ENCODE measurements around the gene ANTXRL. TPM values are rescaled to one million over a fixed set of nuclear protein-coding genes. Genes with fewer than 3 reads are reported as not detected.
"Not testable (repeated sequence)": the region's sequence is repeated elsewhere in the genome, so short reads cannot be mapped to it uniquely, and the experiment has no call there.

Gene ANTXRL
- total RNA-seq, 4 donors from 2014 or later, result 0.27 TPM; not detected in 3

DNA sequence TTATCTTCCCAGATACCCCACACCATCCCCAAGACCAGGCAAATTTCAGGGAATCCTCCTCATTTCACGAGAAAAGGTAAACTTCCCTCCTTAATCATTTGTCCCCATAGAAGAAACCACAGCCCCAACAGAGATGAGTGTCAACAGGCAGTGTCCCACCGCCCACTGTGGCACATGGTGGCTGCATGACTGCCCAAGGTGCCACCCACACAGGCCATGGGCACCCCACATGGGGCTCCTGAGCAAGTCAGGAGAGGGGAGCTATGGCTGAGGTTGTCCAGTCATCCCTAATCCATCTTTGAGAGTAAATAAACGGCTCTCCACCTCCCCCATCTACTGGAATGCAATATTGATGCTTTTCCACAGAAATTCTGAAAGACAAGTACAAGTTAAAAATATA lies 44.1 kb downstream of the ANTXRL start:
- intact Hi-C loops (cut with DNase I; ENCODE audit: low total_unique reads), result no loop called here
- no peaks in the 10 kb centered on the region for H3K4me1 ChIP-seq
- H3K4me3 ChIP-seq, result no peak overlapping the region
- no peaks in the 10 kb centered on the region for H3K9me3 ChIP-seq
- TF ChIP-seq POLR2A (IDR thresholded peaks at IDR 0.05), result no peak
- TF ChIP-seq, protein P1, sequence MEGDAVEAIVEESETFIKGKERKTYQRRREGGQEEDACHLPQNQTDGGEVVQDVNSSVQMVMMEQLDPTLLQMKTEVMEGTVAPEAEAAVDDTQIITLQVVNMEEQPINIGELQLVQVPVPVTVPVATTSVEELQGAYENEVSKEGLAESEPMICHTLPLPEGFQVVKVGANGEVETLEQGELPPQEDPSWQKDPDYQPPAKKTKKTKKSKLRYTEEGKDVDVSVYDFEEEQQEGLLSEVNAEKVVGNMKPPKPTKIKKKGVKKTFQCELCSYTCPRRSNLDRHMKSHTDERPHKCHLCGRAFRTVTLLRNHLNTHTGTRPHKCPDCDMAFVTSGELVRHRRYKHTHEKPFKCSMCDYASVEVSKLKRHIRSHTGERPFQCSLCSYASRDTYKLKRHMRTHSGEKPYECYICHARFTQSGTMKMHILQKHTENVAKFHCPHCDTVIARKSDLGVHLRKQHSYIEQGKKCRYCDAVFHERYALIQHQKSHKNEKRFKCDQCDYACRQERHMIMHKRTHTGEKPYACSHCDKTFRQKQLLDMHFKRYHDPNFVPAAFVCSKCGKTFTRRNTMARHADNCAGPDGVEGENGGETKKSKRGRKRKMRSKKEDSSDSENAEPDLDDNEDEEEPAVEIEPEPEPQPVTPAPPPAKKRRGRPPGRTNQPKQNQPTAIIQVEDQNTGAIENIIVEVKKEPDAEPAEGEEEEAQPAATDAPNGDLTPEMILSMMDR (IDR thresholded peaks at IDR 0.05), result no peak
- DNase-seq, result no peak
- H3K27ac ChIP-seq, result no peak overlapping the region
- H3K36me3 ChIP-seq, result no peaks in the 10 kb centered on the region
- H3K27me3 ChIP-seq, result no peaks in the 10 kb centered on the region

DNA sequence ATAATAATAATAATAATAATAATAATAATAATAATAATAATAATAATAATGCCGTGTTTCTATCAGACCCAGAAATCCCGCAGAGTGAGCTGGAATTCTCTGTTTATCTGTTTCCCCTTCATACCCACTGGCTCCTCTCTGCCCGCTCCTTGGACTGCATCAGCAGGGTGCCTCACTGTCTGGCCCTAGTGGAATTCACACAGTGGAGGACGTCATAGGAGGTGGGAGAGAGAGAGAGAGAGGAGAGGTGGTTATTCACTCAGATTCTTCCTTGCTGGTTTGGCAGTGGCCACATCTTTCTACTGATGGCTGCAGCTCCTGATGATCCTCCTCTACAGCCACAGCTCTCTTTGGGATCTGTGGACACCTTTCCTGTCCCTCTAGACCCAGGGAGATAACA lies 78.7 kb downstream of the ANTXRL start:
- H3K27me3 ChIP-seq; H3K27ac ChIP-seq; intact Hi-C loops (cut with DNase I; ENCODE audit: low total_unique reads); H3K9me3 ChIP-seq; H3K4me1 ChIP-seq; DNase-seq; H3K4me3 ChIP-seq; H3K36me3 ChIP-seq: not testable (repeated sequence)

DNA sequence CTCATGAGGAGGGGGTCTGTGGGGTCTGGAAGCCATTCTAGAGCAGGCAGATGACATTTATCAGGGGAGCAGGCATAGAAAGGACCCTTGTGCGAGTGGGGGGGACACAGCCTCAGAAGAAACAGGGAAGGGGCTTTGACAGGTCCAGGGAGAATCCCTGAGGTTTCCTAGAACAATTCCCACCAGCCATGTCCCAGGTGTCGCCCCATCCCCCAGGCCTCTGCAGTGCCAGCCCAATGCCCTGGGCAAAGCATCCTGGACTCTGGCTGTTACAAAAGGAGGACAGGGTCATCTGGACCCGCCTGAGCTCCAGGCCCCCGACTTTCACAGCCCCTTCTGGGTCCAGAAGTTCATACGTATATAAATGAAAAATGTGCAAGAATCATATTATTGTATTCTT lies 80.4 kb downstream of the ANTXRL start:
- H3K36me3 ChIP-seq; DNase-seq; H3K9me3 ChIP-seq; intact Hi-C loops (cut with DNase I; ENCODE audit: low total_unique reads); H3K27ac ChIP-seq; H3K4me1 ChIP-seq; H3K4me3 ChIP-seq; H3K27me3 ChIP-seq: not testable (repeated sequence)

DNA sequence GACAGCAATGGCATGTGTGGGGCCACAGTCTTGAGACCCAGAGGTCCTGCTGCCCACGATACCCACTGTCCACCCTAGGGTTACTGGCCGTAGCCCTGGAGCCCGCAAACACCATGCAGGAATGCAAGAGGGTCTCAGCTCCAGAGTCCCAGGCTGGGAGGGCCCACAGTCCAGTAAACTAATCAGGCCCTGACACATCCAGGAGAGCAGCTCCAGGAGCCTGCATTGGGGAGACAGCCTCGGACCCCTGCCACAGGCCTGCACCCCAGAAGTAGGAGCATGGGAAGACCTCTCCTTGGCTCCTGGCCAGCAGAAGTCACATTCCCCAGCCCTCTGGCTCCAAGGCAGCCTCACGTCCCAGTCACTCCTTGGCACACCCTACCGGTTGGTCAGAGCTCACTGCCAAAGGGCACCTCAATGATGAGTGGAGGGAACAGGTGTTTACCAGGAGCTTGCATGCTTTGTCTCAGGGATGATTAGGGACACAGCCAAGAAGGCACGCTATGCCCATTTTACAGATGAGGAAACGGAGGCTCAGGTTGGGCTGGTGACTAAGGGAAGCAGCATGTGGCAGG lies 81.0 kb downstream of the ANTXRL start:
- H3K9me3 ChIP-seq; H3K36me3 ChIP-seq; H3K4me3 ChIP-seq; DNase-seq; H3K27ac ChIP-seq; intact Hi-C loops (cut with DNase I; ENCODE audit: low total_unique reads); H3K4me1 ChIP-seq; H3K27me3 ChIP-seq: not testable (repeated sequence)

GRCh38 chr10:46368956-46369355 lies 82.2 kb downstream of the ANTXRL start:
- H3K27me3 ChIP-seq; intact Hi-C loops (cut with DNase I; ENCODE audit: low total_unique reads); H3K4me3 ChIP-seq; H3K4me1 ChIP-seq; H3K36me3 ChIP-seq; DNase-seq; H3K27ac ChIP-seq; H3K9me3 ChIP-seq: not testable (repeated sequence)

DNA sequence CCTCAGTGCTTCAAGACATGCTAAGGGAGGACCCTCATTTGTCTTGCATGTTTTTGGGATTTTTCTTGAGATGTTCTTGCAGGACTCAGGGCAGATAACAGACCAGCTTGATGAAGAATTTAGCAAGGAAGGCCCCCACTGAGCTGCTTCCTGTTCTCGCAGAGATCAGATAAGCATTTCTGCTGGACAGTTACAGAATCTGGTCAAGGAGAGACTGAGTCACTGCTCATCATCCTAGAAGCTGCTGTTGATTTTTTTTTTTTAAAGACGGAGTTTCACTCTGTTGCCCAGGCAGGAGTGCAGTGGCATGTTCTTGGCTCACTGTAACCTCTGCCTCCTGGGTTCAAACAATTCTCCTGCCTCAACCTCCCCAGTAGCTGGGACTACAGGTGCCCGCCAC lies 87.6 kb downstream of the ANTXRL start:
- intact Hi-C loops (cut with DNase I; ENCODE audit: low total_unique reads); H3K4me1 ChIP-seq; H3K36me3 ChIP-seq; H3K4me3 ChIP-seq; H3K27ac ChIP-seq; H3K27me3 ChIP-seq; H3K9me3 ChIP-seq; DNase-seq: not testable (repeated sequence)

DNA sequence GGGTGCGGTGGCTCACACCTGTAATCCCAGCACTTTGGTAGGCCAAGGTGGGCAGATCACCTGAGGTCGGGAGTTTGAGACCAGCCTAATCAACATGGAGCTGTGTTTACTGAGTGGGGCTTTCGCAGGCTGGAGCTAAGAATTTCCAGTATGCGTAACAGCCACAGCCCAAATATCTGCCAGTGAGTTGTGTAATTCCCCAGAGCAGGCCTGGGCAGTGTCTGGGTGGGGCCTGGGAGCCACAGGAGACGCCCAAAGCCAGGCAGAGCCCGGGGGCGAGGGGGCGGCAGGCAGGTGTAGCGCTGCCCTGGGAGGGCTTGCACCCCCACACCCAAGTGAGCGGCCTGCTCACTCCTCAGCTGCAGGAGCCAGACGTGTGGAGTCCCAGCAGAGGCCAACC lies 88.6 kb downstream of the ANTXRL start, which contains the start of gene ANXA8L1:
Gene ANXA8L1 (plus strand): TSS at position 371 of the 400 bp plus-strand sequence. CDS start 76 bp downstream, outside the sequence.
- H3K9me3 ChIP-seq; H3K4me3 ChIP-seq; H3K4me1 ChIP-seq; H3K36me3 ChIP-seq; H3K27me3 ChIP-seq; intact Hi-C loops (cut with DNase I; ENCODE audit: low total_unique reads); H3K27ac ChIP-seq; DNase-seq: not testable (repeated sequence)

GRCh38 chr10:46377022-46377421 lies 90.2 kb downstream of the ANTXRL start:
- H3K9me3 ChIP-seq; H3K4me1 ChIP-seq; intact Hi-C loops (cut with DNase I; ENCODE audit: low total_unique reads); H3K4me3 ChIP-seq; H3K36me3 ChIP-seq; DNase-seq; H3K27me3 ChIP-seq; H3K27ac ChIP-seq: not testable (repeated sequence)

DNA sequence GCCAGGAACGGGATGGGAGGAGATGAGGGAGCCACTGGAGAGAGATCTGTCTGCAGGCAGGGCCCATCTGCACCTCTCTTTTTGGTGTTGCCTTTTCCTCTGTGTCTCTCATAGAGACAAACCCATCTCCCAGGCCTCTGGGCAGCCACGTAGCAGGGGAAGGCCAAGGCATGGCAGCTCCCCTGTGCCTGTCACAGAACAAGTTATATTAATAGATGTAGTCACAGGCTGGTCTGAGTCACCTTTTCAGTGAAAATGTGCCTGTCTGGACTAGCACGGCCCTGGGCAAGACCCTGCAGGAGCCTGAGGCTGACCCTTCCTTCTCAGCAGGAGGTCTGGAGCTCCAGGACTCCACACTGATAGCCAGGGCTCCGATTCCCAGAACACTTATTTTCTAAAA lies 90.9 kb downstream of the ANTXRL start:
- DNase-seq; H3K36me3 ChIP-seq; H3K4me1 ChIP-seq; intact Hi-C loops (cut with DNase I; ENCODE audit: low total_unique reads); H3K4me3 ChIP-seq; H3K27ac ChIP-seq; H3K27me3 ChIP-seq; H3K9me3 ChIP-seq: not testable (repeated sequence)

- DNase-seq; H3K27ac ChIP-seq; H3K27me3 ChIP-seq; intact Hi-C loops (cut with DNase I; ENCODE audit: low total_unique reads); H3K4me1 ChIP-seq; H3K4me3 ChIP-seq; H3K36me3 ChIP-seq; H3K9me3 ChIP-seq: not testable (repeated sequence)
Observed at GRCh38 chr10:46378108-46378507, 91.3 kb downstream of the ANTXRL start.

DNA sequence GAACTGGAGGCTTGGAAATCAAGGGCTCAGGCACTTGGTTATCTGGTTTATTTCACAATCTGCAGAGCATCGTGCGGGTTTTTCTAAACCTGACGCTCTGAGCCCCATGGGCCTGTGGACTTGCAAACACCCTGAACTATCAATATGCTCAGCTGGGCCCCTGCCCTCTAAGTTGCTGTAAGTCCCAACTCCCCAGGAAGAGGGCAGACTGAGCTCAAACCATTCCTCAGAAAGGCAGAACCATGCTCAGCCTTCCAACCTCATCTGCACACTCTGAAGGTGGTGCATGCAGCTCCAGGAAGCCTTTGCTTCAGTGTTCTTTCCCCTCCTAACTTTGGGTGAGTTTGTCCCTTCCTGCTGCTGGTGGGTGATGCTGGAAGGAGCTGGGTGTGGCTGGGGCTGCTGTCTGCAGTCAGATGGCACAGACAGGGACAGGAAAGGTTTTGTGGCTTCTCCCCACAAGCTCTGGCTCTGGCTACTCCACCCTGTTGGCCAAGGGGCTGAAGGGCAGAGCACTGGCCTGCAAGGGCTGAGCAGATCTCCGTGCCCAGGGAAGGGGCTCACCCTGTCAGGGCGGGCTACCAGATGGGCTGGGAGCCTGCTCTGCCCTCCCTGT lies 92.5 kb downstream of the ANTXRL start:
- H3K27ac ChIP-seq; H3K27me3 ChIP-seq; H3K4me3 ChIP-seq; DNase-seq; H3K36me3 ChIP-seq; H3K4me1 ChIP-seq; intact Hi-C loops (cut with DNase I; ENCODE audit: low total_unique reads); H3K9me3 ChIP-seq: not testable (repeated sequence)

Data from uterus (tissue), 4 donors.